ENCODE data around the gene CHN2.

DNA sequence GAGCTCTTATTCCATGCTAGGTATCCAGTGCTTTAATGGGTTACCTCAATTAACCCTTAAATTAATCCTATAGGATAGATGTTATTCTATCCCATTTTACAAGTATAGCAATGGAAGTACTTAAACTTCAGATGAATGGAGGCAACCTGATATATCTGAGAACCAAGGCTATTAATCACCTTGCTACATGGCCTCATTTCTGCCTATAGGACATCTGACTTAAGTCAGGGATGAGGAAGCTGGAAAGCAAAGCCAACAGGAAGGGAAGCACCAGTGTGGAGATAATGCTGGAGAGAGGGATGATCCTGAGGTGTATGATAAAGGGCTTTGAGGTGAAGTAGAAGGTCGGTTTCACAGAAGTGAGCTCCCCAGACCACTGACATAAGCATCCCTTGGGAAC, 132.3 kb downstream of the CHN2 start:
- TF ChIP-seq CTBP1 (IDR thresholded peaks at IDR 0.05; ENCODE audit: borderline replicate concordance) (no peak), FOXA1 (IDR thresholded peaks at IDR 0.05) (no peak), SP1 (IDR thresholded peaks at IDR 0.05) (no peak), FOXK2 (IDR thresholded peaks at IDR 0.05) (no peak), BHLHE40 (IDR thresholded peaks at IDR 0.05; ENCODE audit: borderline replicate concordance) (no peak), ARNT (IDR thresholded peaks at IDR 0.05) (no peak), NFRKB (IDR thresholded peaks at IDR 0.05) (no peak), LEF1 (IDR thresholded peaks at IDR 0.05; ENCODE audit: borderline replicate concordance) (no peak)
